Measurements from ENCODE around the gene SMPX.
"Not testable (repeated sequence)": the region's sequence is repeated elsewhere in the genome, so short reads cannot be mapped to it uniquely, and the experiment has no call there.

The SMPX gene

DNA sequence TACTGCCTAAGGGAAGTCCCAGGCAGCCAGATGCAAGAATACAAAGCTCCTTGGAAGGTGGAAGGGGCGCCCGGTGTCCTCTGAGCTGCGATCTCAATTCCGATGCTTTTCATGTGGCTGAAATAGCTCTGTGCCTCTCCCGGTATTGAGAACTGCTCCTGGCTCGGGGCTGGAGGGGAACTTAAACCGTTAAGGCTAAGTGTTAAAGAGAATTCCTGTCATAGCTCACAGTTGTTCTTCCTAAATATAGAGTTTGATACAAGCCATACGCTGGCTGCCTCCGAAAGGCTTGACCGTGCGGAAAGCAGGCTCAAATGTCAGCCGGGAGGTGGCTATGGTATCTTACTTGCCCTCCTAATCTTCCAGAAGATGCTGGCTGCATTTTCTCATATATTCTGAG, at the start of gene SMPX:
Gene SMPX (minus strand): TSS at position 157 of the 400 bp plus-strand sequence. CDS start 3,826 bp downstream, outside the sequence.
- no peak for DNase-seq (ENCODE audit: low read depth in 2 of 2)

DNA sequence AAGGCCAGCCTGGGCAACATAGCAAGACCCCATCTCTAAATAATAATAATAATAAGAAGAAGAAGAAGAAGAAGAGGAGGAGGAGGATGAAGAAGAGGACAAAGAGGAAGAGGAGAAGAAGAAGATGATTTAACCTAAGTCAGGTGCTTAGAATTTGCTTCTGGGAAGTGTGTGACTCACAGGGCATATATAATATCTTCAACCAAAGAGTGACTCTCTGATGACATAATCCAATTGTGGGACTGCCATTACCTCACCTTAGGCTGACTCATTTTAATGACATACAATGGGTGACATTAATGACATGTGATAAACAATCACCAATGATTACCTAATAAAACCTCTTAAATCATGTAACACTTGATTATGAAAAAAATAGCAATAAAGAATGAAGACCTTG, 48.8 kb upstream of the SMPX start:
- DNase-seq (ENCODE audit: low read depth in 2 of 2) = no peak

DNA sequence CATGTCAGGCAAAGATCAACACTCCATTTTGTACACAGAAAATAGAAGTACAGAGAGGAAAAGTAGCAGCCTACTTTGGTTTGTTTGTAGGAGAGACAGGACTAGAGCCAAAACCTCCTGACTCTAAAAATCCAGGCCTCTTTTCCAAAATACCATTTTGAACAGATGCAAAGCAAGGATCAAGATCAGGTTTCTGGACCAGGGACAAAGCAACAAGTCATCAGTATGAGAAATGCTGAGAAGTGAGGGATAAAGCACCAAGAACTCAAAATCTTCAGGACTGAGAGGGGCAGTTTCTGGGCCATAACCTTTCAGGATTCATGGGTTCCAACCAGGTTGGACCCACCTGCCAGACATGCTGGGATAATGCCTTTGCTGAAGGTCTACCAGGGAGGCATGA, 44.9 kb upstream of the SMPX start:
- no peak for DNase-seq (ENCODE audit: low read depth in 2 of 2)

DNA sequence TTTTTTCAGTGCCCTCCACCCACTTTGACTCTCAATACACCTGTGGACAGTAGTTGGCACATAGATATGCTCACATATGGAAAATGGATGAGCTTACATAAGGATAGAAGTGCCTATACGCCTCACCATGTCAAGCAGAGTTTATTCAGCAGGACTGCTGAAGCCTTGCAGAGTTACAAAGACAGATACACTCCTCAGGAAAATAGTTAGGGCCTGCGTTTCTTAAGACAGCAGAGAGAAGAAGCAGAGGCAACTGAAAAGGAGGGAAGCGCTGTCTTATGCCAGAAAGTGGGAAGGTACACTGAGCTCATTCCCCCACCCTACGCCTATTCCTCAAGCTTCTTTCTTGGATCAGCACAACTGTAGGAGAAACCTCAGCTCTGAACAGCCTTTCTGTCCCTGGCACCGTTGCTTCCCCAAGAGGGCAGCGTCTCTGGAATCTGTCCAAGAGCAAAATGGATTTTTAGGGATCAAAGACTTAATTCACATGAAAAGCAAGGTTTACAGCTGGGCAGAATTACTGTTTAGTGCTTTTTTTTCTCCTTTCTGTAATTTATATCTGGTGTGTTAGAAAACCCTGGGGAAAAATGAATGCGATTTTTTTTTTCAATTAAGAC, 44.2 kb upstream of the SMPX start:
- no peak for DNase-seq (ENCODE audit: low read depth in 2 of 2)

DNA sequence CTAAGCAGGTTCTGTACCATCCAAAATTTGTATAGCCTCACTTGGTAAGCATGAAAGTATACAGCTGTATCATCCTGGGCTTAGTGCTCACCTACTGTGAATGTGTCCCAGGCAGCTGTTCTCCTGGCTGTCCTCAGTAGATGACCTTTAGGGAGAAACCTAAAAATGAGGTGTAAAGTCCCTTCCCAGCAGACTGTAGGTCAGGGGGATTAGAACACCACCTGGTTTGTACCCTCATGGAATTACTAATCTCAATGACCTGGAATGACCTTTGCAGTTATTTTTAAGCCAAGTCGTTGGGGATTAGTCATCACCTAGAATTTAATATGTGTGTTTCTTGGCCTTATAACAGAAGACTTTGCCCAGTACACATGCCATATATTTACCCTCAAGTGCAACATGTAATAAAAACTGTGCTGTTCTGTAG, 42.4 kb upstream of the SMPX start:
- DNase-seq (ENCODE audit: low read depth in 2 of 2) = no peak

DNA sequence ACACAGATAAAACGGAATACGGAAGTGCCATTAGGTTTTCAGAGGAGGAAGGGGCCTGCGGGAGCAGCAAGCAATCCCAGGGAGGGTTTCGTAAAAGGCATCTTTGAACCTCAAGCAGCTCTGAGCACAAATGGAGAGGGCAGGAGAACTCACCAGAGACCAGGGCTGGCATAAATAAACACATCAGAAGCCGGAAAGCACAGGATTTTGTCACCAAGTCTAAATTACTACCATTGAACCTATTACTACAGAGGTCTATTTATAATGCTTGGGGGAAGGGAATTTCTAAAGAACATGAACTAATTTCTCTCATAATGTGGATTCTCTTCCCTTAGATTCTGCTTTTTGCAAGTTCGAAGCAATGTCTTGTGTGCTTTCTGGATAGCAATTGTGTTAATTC, 41.9 kb upstream of the SMPX start:
- no peak for DNase-seq (ENCODE audit: low read depth in 2 of 2)

DNA sequence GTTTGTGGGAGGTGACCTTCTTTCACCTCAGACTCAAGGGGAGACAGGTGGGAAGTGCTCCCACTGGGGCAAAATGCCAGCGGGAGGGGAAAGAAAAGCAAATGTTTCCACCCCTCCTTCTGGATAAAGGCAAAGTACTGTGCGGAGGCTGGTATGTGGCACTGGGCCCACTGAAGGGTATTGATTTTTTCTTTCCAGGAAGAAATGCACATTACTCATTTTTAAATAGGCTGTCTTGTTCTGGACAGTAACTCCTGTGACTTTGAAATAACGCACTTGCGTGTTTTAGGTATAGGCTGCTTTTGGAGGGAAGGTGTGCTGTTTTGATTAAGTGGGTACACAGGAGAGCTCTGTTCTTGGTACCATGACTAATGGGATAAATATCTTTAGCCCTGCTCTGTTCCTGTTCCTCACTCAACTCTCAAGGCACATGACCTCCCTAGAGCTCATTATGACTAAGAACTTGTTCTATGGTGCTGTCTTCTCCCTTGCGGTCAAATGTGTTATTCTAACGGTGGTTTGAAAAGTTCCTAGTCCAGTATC, 40.8 kb upstream of the SMPX start:
- no peak for DNase-seq (ENCODE audit: low read depth in 2 of 2)

DNA sequence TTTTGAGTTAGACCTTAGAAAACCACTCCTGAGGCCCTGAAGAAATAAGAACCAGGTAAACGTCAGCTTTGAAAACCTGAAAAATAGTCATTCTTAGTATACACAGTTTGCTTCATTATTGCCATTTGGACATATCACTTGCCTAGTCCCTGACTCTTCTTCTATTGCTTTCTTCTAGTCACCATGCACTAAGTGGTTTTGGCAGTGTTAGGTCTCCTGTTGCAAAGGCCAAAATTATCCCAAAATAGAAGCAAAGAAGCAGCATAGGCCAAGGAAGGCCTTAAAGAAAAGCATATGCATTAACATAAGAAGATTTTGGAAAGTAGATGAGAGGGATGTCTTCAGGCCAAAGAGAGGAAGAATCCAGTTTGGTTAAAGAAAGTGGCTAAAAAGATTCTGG, 24.1 kb upstream of the SMPX start:
- DNase-seq (ENCODE audit: low read depth in 2 of 2) = no peak

DNA sequence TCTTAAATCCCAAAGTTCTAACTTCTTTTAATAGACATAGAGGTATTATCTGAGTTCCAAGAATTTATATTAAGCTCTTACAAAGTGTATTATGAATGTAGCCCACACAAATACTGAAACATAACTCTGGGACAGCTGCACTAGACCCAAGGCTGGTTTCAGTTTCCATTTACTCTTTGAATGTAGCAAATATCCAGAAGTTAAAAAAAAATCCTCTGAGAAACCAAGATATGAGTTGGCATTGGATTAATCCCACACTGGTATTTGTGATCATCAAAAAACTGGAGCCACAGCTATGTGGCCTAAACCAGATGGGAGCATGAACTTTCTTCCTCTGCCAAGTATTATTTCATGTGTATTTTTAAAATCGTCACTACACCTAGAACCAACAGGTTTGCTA, 23.6 kb upstream of the SMPX start:
- DNase-seq (ENCODE audit: low read depth in 2 of 2) = no peak

DNA sequence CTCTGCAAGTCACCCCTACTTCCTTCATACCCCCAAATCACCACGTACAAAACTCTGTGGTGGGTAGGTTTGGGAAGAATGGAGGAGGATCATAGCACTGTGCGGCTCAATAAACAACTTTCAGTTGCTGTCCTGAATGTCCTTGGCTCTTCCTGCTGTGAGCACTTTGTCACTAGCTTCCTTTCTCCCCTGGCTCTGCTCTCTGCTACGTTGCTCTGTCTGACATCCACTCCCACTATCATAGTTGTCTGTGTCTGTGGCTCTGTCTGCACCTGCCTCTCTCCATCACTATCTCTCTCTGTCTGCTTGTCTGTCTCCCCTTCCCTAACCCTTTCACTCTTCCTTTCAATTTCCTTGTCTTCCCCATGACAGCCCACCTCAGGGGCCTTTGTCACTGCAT, 21.2 kb upstream of the SMPX start:
- no peak for DNase-seq (ENCODE audit: low read depth in 2 of 2)

DNA sequence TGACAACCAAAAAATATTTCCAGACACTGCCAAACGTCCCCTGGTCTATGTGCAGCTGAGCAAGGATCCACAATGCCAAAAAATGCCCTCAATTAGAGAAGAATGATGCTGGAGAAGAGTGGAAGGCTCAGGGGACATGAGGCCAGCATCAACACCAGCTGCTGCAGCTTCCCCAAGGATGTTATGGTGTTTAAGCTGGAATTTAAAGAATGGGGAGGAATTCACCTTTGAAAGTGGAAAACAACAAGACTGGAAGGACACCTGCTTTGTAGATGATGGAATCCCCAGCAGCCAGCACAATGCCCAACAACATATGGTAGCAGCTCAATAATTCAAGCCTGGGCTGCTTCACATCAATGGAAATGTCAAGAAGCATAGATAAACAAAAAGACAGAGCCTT, 20.3 kb upstream of the SMPX start:
- no peak for DNase-seq (ENCODE audit: low read depth in 2 of 2)

DNA sequence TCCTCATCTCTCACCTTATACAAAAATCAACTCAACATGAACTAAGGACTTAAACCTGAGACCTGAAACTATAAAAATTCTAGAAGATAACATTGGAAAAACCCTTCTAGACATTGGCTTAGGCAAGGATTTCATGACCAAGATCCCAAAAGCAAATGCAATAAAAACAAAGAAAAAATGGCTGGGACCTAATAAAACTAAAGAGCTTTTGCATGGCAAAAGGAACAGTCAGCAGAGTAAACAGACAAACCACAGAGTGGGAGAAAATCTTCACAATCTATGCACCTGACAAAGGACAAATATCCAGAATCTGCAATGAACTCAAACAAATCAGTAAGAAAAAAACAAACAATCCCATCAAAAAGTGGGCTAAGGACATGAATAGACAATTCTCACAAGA, 17.2 kb upstream of the SMPX start:
- DNase-seq (ENCODE audit: low read depth in 2 of 2) = not testable (repeated sequence)

DNA sequence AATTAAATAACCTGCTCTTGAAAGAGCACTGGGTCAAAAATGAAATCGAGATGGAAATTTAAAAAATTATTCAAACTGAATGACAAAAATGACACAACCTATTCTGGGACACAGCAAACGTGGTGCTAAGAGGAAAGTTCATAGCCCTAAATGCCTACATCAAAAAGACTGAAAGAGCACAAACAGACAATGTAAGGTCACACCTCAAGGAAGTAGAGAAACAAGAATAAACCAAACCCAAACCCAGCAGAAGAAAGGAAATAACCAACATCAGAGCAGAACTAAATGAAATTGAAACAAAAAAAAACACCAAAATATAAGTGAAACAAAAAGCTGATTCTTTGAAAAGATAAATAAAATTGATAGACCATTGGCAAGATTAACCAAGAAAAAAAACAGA, 15.1 kb upstream of the SMPX start:
- not testable (repeated sequence) for DNase-seq (ENCODE audit: low read depth in 2 of 2)

DNA sequence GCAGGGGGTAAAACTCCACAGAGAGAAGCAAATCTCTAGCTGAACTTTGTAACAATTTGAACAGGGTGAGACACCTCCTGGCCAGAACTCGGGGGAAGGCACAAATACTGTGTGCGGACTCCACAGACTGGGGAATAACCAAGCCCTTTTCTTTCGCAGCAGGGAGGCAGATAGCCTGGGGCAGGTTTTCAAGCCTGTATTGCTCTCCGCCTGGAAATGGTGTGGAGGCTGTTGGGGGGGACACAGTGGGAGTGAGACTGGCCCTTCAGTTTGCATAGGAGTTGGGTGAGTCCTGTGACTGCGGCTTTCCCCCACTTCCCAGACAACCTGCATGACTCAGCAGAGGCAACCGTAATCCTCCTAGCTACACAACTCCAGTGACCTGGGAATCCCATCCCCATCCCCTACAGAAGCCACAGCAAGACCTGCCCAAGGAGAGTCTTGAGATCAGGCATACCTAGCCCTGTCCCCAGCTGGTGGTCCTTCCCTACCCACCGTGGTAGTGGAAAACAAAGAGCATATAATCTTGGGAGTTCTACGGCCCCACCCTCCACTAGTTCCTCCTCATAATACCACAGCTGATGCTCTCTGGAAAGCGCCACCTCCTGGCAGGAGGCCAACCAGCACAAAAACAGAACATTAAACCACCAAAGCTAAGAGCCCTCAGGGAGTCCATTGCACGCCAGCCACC, 12.9 kb upstream of the SMPX start:
- no peak for DNase-seq (ENCODE audit: low read depth in 2 of 2)

DNA sequence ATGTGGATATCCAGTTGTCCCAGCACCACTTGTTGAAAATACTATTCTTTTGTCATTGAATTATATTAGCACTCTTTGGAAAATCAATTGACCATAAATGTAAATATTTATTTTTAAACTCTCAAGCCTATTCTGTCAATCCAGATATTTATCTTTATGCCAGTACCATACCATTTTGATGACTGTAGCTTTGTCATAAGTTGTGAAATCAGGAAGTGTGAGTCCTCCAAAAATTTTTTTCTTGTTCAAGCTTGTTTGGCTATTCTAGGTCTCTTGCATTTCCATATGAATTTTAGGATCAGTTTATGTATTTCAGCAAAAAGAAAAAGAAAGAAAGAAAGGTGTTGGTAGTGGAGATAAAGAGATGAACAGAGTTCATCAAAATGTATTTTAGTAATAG, 8.2 kb upstream of the SMPX start:
- no peak for DNase-seq (ENCODE audit: low read depth in 2 of 2)

DNA sequence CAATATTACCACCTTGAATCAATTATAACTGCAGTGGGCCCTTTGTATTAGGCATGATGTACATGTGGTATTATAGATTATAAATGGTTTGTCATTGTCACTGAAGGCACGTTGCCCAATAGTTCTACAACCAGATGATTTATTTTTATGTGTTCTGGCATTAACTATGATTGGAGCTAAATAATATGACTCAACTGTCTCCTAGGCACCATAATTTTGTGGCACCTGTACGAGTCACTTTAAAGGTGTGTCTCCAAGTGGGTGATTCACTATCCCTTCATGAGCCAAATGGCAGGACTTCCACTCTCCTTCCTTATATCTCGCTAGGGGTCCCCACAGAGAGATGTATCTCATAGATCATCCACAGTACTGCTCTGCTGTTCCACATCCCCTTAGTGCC, 6.1 kb upstream of the SMPX start:
- DNase-seq (ENCODE audit: low read depth in 2 of 2) = no peak

DNA sequence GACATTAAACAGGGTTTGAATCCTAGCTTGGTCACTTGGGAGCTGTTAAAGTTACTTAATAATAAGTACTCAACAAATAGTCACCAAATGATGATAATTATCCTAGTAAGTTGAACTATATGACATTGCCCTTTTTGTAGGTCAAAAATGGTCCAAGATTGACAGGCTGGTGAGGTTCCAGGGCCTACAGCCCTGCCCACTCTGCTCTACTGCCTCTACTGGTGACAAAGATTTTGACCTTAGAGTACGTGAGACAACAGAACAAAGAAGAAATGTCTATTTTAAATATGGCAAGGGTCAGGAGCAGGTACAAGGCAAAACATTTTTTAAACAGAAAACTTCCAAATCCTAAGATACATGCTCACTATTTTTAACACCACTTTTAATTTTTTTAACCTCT, 572 bp upstream of the SMPX start:
- no peak for DNase-seq (ENCODE audit: low read depth in 2 of 2)

DNA sequence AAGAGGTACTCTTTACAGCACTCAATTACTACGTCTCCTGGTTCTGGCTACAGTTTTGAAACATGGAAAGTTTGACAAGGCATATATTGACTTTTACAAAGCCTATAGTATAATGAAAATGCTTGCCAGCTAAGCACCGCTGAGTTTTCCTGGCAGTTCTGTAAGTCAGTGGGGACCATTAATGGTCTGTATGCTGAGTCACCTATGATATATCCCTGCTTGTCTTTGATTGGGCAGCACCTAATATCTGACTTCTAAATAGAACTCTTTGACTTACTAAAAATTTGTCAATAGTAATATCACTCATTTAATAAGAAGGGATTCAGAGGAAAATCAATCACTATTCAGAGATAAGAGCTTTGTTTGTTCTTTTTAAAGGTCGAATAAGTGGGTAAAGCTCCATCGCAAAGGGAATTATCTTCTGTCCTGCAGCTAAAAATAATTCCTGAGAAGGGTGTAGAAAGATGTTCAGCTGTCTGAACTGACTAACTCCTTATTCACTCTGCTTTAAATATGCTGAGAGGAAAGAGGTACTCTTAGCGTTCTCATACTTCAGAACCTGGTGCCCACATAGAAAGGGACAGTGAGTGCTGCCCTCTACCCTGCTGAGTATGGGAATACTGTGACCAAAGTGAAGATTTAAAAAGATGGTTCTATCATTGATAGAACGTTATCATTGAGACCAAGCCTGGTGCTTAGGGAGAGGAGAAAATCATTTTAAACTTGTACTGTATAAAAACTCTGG, 959 bp downstream of the SMPX start:
- no peak for DNase-seq (ENCODE audit: low read depth in 2 of 2)

DNA sequence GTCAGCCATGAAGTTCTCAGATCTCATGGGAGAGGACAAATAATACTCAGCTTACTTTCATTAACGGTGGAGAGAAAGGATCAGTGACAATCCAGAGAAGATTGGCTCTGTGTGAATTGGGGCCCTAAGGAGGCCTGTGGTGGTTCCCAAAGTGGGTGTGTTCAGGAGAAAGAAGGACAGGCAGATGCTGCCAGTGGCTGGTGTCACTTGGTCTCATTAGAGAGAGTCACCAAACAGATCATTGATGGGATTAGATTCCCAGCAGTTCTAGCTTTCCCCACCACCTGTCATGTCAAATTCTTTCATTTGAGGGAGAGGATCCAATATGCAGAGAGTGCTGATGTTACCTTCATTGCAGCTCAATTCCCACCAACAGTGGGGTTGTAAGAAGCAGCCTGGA, 8.0 kb downstream of the SMPX start:
- no peak for DNase-seq (ENCODE audit: low read depth in 2 of 2)

DNA sequence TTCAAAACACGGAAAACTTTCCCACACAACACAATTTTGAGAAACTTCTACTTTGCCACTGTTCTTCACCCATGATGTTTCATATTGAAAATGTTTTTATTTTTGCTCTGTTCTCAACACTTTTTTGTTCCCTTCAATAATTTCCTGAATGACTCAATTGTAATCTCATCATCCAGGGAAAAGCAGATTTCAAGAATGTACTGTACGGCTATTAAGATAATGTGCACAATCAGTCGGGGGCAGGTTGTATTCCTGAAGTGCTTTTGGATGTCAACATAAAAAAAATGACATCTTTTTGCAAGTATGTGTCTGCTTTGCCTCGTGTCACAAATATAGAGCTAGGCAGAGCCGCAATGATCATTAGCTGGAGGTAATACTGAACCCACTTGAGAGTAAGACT, 9.7 kb downstream of the SMPX start:
- DNase-seq (ENCODE audit: low read depth in 2 of 2) = no peak

DNA sequence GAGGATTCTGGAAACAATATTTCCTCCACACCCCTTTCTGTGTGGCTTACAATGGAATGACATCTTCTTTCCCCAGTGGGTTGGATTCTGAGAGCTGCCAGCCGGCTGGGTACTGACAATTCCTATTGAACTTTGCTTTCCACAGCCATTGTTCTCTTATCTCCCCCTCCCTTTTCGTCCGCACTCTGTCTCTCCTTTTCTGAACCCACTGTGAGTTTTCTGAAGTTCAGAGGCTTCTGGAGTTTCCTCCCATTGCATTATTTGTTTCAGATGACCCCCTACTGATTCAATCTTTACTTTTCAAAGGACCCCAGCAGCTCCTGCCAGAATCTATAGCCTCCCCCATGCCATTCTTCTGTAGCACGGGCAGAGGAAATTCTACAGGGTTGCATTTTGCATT, 10.4 kb downstream of the SMPX start:
- no peak for DNase-seq (ENCODE audit: low read depth in 2 of 2)

DNA sequence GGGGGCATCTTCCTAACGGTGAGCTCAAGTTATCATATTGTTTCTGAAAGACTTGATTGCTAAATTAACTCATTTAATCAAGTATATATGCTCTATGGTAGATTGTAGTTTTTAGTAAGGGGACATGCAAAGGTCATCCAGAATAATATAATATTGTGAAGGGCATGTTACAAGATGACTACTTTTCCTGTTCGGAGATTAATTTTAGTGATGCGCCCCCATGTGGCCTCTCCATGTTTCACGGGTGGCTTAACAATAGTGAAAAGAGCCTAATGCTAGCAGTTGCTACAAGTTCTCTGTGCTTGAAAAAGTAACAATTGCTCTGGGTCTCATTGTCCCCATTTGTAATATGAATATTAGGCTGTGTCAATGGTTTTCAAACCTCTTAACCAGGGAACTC, 12.2 kb downstream of the SMPX start:
- no peak for DNase-seq (ENCODE audit: low read depth in 2 of 2)

DNA sequence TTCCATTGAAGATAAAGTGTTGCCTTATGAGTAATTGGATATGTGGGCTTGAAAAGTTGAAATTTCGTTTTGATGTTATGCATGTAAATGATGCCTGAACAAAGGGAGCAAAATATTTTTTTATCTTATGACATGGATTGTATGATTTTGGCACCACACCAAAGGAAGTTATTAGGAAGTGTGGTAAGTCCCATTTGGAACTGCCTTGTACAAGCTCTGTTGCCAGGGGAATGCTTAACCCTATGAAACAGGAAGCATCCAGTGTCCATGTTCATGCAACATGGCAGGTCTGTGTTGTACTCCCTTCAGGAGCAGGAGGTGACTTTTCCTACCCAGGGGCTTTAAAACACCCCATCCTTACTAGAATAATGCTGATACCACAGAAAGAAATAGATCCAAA, 13.2 kb downstream of the SMPX start:
- no peak for DNase-seq (ENCODE audit: low read depth in 2 of 2)
